MCF 10A (cell line): ENCODE data around the gene DHPS. TPM values are rescaled to one million over a fixed set of nuclear protein-coding genes. Genes with fewer than 3 reads are reported as not detected.

ENCODE experiments used
- BruUV-seq: library from RNA; stranded (reverse); fragments of 400-500 nt; replicated peaks from 2 replicates; lab custom pipeline; 2021; lab: Mats Ljungman, UMichigan
- CTCF ChIA-PET: fragments of 300-600 bp; sonication (Branson Sonifier 250); formaldehyde crosslinking; extraction: SDS; loops from one replicate; lab custom pipeline; 2021; ENCODE audit warnings: antibody characterized with exemption, inconsistent platforms; lab: Yijun Ruan, JAX
- POLR2A ChIA-PET: fragments of 300-600, 350-650 bp; sonication (Branson Sonifier 250); formaldehyde crosslinking; extraction: SDS; loops from one replicate; lab custom pipeline; 2020; ENCODE audit warnings: antibody characterized with exemption, inconsistent platforms; lab: Yijun Ruan, JAX
- DNase-seq: peaks from one replicate; pipeline ENCODE4 v3.0.0-alpha.2; 2018; ENCODE audit not compliant: unreplicated experiment
- H3K27ac Mint-ChIP-seq: one replicate; pipeline ENCODE4 v1.8.0; 2022; ENCODE audit warnings: mild to moderate bottlenecking, low read depth, mixed read lengths; ENCODE audit not compliant: unreplicated experiment
- H3K27me3 Mint-ChIP-seq: one replicate; pipeline ENCODE4 v1.8.0; 2022; ENCODE audit warnings: mixed read lengths; ENCODE audit not compliant: insufficient read depth, unreplicated experiment
- H3K36me3 Mint-ChIP-seq: one replicate; pipeline ENCODE4 v1.8.0; 2022; ENCODE audit warnings: mild to moderate bottlenecking, moderate library complexity, mixed read lengths; ENCODE audit not compliant: insufficient read depth, unreplicated experiment
- H3K4me1 Mint-ChIP-seq: one replicate; pipeline ENCODE4 v1.8.0; 2022; ENCODE audit warnings: mixed read lengths; ENCODE audit not compliant: insufficient read depth, unreplicated experiment
- H3K4me3 Mint-ChIP-seq: one replicate; pipeline ENCODE4 v1.8.0; 2022; ENCODE audit warnings: mild to moderate bottlenecking, moderate library complexity, mixed read lengths; ENCODE audit not compliant: unreplicated experiment
- H3K9me3 Mint-ChIP-seq: one replicate; pipeline ENCODE4 v1.8.0; 2022; ENCODE audit warnings: mixed read lengths; ENCODE audit not compliant: unreplicated experiment
- intact Hi-C: fragments of 100-400 bp; cut with micrococcal nuclease; formaldehyde crosslinking; loops from 2 replicates; pipeline ENCODE4 v1.14.1; 2022
- total RNA-seq: library from RNA; stranded (reverse); gene quantifications from 2 replicates; pipeline ENCODE4 v1.2.3, GENCODE V29; 2022
- TF ChIP-seq, protein P1 (sequence below): fragments of 200-600 bp; IDR thresholded peaks from one replicate; pipeline ENCODE4 v1.8.0; 2022; ENCODE audit warnings: antibody characterized with exemption, mild to moderate bottlenecking; ENCODE audit not compliant: unreplicated experiment

Gene DHPS
- total RNA-seq, 1 experiment from 2014 or later = 74.2 TPM

GRCh38 chr19:12656899-12657571 is 24.6 kb downstream of the DHPS start:
- DNase-seq = no peak
- H3K9me3 Mint-ChIP-seq = no peaks in the 10 kb centered on the region
- intact Hi-C loops = no loop called here
- ChIA-PET POLR2A (no interaction called here), CTCF (no interaction called here)
- BruUV-seq = no TSS peak
- no peaks in the 10 kb centered on the region for H3K27me3 Mint-ChIP-seq
- H3K4me1 Mint-ChIP-seq = no peaks in the 10 kb centered on the region
- peaks cover 33% of the 10 kb centered on the region for H3K36me3 Mint-ChIP-seq
- no peak overlapping the region for H3K27ac Mint-ChIP-seq
- TF ChIP-seq, protein P1, sequence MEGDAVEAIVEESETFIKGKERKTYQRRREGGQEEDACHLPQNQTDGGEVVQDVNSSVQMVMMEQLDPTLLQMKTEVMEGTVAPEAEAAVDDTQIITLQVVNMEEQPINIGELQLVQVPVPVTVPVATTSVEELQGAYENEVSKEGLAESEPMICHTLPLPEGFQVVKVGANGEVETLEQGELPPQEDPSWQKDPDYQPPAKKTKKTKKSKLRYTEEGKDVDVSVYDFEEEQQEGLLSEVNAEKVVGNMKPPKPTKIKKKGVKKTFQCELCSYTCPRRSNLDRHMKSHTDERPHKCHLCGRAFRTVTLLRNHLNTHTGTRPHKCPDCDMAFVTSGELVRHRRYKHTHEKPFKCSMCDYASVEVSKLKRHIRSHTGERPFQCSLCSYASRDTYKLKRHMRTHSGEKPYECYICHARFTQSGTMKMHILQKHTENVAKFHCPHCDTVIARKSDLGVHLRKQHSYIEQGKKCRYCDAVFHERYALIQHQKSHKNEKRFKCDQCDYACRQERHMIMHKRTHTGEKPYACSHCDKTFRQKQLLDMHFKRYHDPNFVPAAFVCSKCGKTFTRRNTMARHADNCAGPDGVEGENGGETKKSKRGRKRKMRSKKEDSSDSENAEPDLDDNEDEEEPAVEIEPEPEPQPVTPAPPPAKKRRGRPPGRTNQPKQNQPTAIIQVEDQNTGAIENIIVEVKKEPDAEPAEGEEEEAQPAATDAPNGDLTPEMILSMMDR = no peak
- no peak overlapping the region for H3K4me3 Mint-ChIP-seq

GRCh38 chr19:12655546-12655945 is 26.1 kb downstream of the DHPS start:
- Mint-ChIP-seq H3K27ac (no peak overlapping the region), H3K4me3 (no peak overlapping the region), H3K4me1 (no peaks in the 10 kb centered on the region), H3K9me3 (no peaks in the 10 kb centered on the region), H3K36me3 (peaks cover 18% of the 10 kb centered on the region), H3K27me3 (no peaks in the 10 kb centered on the region)
- no TSS peak for BruUV-seq
- no peak for DNase-seq
- ChIA-PET POLR2A (interaction anchor here (0.7 to 0.8 kb wide), 2 partner anchors 22 to 45 kb away, joined by 3 to 5 read pairs; partner anchors contain the start of genes ZNF490 and ZNF791), CTCF (interaction anchor here (0.6 to 1.4 kb wide), 2 partner anchors 16 to 956 kb away, joined by 3 to 4 read pairs; no protein-coding TSS in a partner anchor)
- intact Hi-C loops = no loop called here
- TF ChIP-seq, protein P1 = no peak

GRCh38 chr19:12652219-12652618 is 29.5 kb downstream of the DHPS start:
- DNase-seq = no peak
- no TSS peak for BruUV-seq
- CTCF ChIA-PET = no interaction called here
- H3K27ac Mint-ChIP-seq = no peak overlapping the region
- no peaks in the 10 kb centered on the region for H3K9me3 Mint-ChIP-seq
- TF ChIP-seq, protein P1 = no peak
- H3K27me3 Mint-ChIP-seq = no peaks in the 10 kb centered on the region
- H3K36me3 Mint-ChIP-seq = peaks cover 6% of the 10 kb centered on the region
- intact Hi-C loops = no loop called here
- no peak overlapping the region for H3K4me3 Mint-ChIP-seq
- H3K4me1 Mint-ChIP-seq = no peaks in the 10 kb centered on the region
- POLR2A ChIA-PET = interaction anchor here (0.6 kb wide), 1 partner anchor 41 kb away, joined by 4 read pairs; the partner anchor contains the start of genes ZNF490 and ZNF791

GRCh38 chr19:12649941-12650340 is 31.7 kb downstream of the DHPS start:
- Mint-ChIP-seq H3K4me3 (no peak overlapping the region), H3K27ac (no peak overlapping the region), H3K27me3 (no peaks in the 10 kb centered on the region), H3K9me3 (no peaks in the 10 kb centered on the region), H3K4me1 (no peaks in the 10 kb centered on the region), H3K36me3 (peaks cover 14% of the 10 kb centered on the region)
- no TSS peak for BruUV-seq
- intact Hi-C loops = no loop called here
- POLR2A ChIA-PET = no interaction called here
- no peak for DNase-seq
- TF ChIP-seq, protein P1 = no peak
- CTCF ChIA-PET = interaction anchor here (0.6 to 1.1 kb wide), 3 partner anchors 22 to 212 kb away, joined by 3 read pairs; no protein-coding TSS in a partner anchor
